HK-2 (cell line): Measurements from ENCODE around the gene ARFGAP3.
"Not testable (repeated sequence)": the region's sequence is repeated elsewhere in the genome, so short reads cannot be mapped to it uniquely, and the experiment has no call there.

Source experiments
- DNase-seq: peaks from one replicate; pipeline ENCODE4 v3.0.0-alpha.2; 2018; ENCODE audit not compliant: unreplicated experiment

Gene ARFGAP3

DNA sequence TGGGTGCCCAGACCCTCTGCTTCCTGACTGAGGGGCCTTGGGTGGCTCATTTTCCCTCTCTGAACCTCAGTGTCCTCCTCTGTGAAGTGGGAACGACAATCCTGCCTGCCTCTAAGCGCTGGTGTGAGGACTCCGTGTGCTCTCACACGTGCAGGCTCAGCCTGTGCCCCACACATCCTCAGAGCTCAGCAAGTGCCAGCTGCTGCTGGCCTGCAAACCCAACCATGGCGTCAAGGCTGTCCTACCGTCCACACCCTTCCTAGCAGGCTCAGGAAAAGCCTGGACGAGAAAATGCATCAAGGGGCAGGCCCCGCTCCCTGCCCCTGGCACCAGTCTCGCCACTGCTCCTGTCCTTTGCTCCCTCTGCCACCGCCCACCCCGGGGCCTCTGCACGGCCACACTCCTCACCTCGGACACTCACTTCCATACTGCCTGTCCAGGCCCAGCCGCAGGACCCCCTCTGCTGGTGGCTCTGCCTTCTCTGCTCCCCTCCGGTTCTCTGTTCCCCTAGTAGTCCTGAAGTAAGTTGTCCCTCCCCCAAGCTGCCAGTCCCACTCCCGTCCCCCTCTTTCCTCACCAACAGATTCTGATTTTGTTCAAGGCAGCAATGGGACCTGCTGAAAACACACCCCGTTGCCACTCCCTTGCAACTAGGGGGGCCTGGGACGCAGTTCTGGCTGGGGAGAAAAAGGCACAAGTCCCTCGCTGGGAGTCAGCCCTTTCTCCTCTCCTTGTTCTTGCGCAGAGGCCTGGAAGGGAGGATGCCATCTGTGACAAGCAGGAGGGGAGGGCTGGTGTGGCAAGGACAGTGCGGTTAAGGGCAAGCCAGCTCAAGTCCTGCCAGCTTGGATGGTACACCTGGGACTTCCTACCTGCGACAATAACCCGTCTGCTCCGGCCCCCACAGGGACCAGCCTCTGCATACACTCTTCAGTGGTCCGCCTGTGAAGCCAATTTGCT lies 62.2 kb downstream of the ARFGAP3 start:
- DNase-seq: no peak

DNA sequence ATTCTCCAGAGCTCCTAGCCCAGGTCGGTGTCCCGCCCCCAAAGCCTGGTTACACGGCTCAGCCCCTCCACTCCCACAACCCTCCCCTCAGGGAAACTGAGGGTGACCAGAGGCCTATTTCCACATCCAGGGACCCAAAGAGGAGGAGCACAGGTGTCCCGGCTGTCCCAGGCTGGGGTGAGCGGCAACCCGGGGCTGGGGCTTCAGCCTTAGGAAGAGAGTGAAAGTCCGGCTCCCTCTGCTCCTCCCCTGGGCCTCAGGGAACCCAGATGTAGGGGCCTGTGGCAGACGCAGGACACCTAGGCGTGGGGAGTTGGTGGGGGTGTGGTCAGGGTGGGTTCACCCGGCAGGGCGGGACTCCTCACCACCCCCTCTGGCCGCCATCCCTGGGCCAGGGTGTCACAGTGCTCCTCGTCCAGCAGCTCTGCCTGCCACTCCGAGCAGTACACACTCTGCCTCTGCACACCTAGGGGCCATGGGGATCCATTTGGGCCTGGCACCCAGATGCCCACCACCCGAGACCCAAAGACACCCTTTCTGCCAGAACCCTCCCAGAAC lies 63.1 kb downstream of the ARFGAP3 start:
- no peak for DNase-seq

DNA sequence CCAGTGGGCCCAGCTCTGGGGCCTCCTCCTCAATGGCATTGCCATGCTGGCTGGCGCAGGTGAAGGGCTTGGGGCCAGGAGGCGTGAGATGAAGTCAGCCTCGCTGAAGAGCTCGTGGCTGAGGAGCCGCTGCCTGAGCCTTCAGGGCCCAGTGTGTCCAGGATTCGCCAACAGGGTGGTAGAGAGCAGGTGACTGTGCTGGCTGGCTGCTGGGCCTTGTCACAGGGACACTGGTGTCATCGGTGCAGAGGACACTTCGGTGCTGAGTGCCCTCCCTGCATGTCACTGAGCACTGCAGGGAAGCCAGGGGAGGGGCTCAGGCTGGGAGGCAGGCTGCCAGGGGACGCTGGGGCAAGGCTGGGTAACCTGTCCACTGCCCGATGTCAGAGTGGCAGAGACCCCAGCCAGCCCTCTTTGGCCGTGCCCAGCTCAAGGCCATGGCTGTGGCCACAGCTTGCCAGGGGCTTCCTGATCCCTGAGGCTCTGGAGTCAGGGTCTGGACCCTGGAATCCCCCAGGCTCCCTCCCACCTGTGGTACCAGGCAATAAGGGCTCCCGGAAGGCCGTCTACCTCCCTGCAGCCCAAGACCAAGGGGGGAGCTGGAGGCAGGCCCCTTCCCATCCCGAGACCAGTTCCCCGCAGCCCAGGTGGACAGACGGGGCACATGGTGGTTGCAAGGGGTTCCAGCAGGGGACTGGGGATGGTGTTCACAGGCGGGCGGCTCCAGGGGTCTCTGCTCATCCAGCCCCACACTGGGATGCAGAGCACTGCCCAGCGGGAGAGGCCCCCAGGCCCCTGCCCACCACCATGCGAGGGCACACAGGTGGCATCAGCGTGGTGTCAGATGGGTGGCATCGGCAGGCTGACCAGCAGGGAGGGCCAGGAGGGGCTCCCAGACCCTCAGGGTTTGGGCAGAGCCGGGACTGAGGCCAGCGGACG lies 63.9 kb downstream of the ARFGAP3 start:
- no peak for DNase-seq

DNA sequence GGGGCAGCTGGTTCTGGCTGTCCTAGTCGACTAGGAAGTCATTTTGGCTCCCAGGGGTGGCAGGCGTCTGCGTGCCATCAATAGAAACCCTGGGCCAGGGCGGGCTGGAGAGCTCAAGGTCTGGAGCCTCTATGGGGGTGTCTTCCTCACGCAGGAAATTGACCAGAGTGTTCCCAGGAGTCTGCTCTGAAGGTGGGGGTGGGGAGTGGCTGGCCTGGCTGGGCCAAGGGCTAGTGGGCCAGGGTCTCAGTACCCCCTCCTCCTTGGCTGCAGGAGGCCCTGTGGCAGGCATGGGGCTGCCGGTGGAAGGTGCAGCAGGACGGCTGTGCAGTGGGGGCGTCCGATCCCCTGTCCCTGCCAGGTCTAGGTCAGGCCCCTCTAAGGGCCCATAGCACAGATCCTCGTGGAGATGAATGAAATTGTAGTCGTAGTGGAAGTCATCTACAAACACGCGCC lies 64.6 kb downstream of the ARFGAP3 start:
- DNase-seq: no peak

DNA sequence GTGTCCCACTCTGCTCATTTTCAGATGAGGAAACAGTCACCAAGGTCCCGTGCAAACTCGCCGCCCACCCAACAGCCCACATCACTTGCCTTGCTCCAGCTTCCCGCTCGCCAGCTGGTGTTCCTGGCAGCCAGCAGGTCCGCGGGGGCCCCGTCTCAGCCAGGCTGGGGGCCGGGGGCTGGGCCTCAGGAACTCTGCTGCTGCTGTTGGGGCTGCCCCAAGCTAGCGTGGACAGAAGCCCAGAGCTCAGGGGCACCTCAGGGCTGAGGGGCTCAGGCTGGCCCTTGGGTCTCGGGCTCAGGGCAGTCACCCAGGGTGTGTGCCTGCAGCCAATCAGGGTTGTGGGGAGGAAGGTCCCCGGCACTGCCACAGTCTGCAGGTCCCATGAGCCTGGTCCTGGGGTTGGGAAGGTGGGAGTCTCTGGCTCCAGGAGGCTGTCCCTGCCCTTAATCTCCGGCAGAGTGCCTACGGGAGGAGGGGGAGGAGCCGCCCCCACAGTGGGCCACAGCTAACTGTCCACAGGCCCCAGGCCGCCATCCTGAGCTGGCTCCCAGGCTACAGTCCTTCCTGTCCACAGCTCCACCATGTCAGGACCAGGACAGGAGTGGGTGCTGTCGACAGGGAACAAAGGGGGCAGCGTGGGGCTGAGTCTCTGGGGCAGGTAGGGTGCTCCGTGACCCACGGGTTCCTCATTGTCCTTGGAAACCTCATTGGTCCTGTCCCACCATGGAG lies 65.2 kb downstream of the ARFGAP3 start:
- DNase-seq: no peak

DNA sequence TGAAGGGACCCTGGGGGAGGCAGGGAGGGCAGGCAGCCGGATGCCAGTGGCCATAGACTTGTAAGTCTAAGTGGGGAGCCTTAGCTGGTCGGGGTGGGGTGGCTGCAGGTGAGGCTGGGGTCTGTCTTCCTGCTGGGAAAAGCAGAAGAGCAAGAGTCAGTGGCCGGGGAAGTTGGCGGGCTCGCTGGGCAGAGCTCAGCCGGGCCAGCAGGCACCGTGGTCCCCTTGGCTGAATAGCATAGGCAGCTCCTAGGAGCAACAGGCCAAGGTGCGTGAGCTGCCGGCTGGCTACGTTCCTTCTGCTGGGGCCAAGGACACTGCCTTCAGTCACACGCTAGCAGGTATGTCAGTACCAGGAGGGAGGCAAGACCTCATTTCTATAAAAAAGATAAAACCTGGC lies 68.6 kb downstream of the ARFGAP3 start:
- DNase-seq: no peak

DNA sequence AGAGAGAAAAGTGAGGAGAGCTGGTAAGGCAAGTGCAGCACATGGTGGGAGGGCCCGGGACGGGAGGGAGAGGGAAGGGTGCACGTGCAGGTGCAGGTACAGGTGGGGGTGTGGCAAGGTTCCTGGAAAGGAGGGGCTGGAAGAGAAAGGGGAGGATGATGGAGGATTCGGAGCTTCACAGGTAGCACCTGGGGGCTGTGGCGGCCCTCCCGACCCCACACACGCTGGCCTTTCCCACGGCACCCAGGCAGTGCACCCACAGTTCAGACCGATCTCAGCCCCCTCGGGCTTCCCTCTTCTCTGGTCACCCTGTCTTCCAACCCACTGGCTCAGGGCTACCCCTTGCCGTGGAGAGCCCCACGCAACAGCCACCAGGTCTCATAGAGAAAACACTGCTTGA lies 69.1 kb downstream of the ARFGAP3 start:
- no peak for DNase-seq

DNA sequence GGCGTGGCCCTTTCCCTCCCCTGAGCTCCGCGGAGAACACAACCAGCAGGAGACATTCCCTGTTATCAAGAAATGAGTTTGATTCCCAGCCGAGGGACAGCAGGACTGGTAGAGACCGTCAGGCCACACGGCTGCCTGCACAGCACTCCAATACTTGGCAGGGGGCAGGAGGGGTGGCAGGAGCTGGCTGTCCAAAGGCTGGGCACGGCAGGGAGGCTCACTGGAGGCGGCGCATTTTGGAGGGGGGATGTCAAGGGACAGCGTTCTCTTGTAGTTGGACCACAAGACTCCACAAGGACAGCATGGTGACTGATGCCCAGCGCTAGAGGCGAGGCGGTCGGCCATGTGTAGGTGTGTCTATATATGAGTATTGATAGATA lies 69.7 kb downstream of the ARFGAP3 start:
- DNase-seq: no peak

DNA sequence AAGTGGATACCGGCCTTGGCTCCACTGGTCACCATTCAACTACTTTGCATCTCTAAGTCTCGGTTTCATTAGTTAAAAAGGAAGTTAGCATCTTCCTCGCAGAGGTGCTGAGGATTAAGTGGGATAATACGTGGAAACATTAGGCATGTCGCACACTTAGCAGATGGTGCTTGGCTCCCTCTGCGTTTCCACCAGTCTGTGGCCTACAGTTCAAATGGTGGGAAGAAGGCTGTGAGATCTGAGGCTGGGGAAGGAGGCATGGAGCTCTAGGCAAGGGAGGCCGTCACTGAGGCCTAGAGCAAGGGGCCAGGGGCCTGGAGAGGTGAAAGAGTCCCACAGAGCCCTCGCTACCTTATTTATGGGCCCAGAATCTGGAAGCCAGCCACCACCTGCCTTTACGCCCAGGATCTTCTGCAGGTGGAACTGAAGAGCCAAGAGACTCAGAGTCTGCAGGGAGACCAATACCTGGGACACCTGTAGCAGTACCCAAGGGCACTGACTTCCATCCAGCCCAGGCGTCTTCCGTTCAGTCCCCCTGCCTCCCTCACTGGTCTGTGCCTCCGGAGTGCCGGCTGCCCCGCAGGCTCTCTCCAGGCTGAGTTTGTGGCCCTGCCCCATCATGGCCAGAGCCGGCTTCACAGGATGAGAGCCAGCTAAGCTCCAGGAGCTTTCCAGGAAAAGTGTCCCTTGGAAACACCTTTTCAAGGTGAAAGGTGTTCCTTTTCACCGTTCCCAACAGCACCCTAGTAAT lies 70.3 kb downstream of the ARFGAP3 start:
- no peak for DNase-seq

DNA sequence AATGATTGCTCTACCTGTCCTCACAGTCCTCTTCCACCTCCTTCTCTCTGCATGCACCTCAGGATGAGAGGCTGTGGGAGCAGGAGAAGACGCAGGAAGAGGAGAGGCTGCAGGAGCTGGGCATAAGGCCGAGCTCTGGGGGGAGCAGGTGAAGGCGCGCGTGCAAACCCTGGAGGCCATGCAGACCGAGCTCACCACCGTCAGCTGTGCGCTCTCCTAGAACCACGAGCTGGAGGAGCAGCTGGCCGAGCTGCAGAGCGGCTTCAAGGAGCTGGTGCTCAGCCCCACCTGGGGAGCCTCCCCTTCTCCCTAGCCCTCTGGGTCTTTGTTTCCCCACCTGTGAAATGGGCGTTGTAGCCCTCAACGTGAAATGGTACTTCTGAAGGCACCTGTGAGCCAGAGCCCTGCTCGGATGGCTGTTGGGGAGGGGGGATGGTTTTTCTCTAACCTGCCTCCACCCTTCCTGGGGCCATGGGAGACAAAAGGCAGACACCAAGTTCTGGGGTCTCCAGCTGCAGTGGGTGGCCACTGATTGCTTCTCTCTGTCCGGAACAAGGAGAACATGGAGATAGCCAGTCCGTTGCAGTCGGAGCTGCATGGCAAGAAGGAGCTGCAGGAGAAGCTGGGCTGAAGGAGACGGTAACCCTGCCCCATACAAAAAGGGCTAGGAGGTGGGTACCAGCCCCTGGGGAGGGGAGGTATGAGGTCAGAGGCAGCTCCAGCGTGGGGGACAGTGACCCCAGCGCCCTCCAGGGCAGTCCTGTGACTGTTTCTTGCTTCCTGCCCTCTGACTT lies 71.2 kb downstream of the ARFGAP3 start:
- DNase-seq: no peak

DNA sequence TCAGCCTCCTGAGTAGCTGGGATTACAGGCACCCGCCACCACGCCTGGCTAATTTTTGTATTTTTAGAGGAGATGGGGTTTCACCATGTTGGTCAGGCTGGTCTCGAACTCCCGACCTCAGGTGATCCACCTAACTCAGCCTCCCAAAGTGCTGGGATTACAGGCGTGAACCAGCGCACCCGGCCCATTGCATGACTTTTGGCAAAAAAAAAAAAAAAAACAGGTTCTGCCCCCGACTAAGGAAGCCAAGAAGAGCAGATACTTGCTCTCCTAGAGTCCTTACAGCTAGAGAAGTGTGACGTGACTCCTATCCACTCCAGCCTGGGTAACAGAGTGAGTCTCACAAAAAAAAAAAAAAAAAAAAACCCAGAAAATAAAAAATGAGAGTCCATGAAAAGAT lies 74.8 kb downstream of the ARFGAP3 start:
- DNase-seq: not testable (repeated sequence)

DNA sequence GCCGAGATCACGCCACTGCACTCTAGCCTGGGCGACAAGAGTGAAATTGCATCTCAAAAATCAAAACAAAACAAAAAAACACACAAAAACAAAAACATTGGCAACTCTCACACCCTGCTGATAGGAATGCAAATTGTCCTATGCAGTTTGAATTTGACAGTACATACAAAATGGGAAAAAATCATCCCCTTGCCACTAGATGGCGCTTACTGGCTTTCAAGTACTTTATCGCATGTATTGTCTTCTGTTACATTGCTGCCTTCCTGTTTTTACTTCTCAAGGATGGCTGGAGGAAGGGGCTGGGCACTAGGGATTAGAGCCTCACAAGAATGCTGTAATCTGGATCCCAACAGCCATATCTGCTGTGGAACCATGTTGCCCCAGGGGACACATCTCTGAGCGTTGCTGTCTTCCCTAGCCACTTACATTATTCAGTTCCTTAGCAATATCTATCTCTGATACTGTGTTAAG lies 77.0 kb downstream of the ARFGAP3 start:
- peak; percentile 44 for DNase-seq

DNA sequence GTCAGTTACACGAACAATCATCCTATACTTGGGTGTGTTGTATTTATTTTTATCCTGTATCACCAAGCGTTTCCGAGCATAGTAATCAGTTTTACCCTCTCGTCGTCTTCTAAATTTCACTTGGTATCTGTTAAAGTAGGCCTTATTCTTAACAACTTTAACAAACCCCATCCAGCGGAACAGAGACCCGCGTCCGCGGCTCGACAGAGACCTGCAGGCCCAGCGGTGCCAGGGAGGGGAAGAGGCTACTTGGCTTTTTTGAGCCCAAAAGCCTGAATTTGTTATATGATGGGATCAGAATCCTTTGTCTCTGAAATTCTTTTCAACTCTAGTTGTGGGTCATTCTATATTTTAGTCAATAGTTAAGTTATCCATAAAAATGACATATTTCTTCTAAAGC lies 79.9 kb downstream of the ARFGAP3 start:
- DNase-seq: no peak

DNA sequence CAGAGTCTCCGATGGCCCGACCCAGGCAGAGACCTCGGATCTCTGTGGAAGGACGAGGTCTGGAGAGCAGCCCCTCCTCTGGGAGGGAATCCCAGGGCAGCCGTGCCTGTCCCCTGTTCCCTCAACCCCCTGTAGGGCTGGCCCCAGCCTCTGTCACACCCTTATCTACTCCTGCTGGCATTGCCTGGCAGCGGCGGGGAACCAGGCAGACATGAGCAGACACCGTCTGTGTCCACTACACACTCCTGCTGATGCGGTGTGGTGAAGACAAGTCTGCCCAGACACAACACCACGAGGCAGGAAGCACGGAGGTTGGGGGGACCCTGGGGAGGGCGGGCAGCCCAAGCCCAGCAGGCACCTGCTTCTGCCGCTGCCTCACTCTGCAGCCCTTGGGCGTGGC lies 83.9 kb downstream of the ARFGAP3 start:
- no peak for DNase-seq

DNA sequence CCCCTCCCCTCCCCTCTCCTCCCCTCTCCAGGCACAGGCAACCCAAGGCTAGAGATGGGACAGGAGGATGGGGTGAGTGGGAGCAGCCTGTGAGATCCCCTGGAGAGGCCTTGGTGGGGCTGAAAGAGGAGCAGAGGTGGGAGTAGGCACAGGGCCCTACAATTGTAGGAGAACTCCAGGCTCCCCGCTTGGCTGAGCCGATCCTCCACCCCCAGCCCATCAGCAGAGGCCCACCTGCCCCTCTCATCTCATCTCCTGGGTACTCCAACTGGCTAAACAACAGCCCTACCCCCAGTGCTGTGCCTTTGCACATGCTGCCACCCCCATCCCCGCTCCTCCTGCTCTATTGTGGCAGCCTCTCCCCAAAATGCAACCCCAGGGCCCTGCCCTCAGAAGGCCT lies 84.4 kb downstream of the ARFGAP3 start:
- DNase-seq: no peak

DNA sequence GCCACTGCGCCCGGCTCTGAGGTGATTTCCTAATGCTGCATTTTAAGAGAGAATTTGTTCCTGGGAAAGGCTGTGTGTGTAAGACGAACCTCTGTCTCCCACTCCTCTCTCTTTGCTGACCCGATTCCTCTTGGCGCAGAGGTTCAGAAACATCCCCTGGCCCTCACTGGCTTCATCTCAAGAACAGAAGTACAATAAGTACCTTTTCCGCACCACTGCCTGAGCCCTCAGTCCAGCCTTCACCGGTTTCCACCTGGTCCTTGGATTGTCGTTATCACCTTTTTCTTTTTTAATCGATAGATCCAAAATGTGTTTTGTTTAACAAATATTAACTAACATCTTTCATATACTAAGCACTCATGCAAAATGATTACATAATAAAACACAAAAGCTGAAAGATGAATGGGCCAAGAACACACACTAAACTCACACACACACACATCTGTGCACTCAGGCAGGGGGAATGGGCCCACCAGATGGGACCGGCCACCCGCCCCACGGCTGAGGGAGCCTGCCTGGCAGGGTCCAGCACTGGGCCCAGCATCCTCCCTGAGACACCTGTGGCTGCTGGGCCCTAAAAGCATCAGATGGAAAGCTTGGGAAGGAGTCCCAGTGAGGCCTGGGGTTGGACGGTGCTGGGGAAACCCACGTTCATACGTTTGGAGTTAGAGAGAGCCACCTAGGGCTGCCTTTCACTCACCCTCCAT lies 86.0 kb downstream of the ARFGAP3 start:
- no peak for DNase-seq

DNA sequence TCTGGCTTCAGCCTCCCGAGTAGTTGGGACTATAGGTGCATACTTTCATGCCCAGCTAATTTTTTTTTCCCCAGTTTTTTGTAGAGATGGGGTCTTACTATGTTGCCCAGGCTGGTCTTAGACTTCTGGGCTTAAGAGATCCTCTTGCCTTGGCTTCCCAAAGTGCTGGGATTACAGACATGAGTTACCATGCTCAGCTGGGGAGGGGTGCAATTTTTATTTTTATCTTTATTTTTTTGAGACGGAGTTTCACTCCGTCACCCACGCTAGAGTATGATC lies 86.7 kb downstream of the ARFGAP3 start:
- no peak for DNase-seq

DNA sequence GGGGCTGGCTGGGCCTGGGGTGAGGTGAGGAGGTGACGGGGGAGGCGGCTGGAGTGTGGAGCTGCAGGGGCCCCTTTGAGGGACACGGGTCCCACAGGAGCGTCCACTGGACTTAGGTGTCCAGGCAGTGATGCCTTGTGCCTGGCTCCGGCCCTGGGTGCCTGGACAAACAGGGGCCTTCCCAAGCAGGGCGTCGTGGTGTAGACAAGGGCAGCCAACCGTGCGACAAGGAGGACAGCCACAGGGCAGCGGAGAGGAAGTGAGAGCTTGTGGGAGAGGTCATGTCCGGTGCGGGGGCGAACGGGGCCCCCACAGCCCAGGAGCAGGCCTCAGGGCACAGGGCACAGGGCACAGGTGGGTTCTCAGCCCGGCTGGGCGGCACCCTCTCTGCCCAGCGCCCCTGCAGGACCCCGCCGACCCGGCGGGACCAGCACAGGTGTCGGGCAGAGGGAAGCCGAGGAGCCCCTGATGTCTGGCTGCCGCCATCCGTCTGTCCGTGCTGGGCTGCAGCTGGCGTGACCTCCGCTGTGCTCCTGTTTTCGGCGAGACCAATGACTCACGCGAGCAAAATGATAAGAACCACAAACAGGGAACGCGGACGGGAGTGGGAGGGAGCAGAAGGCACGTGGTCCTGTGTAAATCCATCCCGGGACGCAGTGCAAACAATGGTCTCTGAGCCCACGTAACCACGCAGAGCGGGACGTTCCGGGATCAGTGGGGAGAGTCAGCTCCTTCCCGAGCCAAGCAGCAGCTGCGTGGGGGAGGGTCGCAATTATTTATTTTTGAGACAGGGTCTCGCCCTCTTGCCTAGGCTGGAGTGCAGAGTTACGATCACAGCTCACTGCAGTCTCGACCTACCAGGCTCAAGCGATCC lies 87.3 kb downstream of the ARFGAP3 start:
- DNase-seq: peak; percentile 77

DNA sequence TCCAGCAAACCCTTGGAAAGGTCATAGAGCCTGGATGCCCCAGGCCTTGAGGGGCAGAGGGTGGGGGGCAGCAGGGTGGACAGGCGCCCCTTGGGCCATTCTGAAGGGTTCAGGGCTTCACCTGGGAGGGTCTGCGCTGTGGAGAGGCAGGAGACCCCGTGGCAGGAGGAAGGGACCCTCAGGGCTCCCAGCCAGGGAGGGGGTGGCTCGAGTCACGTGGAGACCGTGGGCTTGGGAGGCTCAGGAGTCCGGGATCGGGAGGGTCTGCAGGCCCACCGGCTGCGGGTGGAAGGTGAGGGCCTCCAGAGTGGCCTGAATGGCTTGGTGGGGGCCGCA lies 87.9 kb downstream of the ARFGAP3 start:
- no peak for DNase-seq
